Erythroblast (primary cell): ENCODE results near the gene CDH5.

ENCODE experiments used
- GATA1 ChIP-seq: IDR thresholded peaks from 2 replicates; pipeline ENCODE4 v1.6.1; 2011; ENCODE audit warnings: low read depth, mild to moderate bottlenecking, control low read depth, low read length, moderate library complexity
- POLR2A ChIP-seq: IDR thresholded peaks from 2 replicates; pipeline ENCODE4 v1.6.1; 2011; ENCODE audit warnings: mild to moderate bottlenecking, low read length

- TF ChIP-seq POLR2A (no peak), GATA1 (no peak)
These were observed 7.5 kb upstream of the CDH5 start for GRCh38 chr16:66359012-66359411.
